GM21723 (cell line): ENCODE measurements around the gene B2M.

Source experiments
- ATAC-seq: cut with Tn5 transposase; IDR thresholded peaks from one replicate; pipeline ENCODE4 v1.9.1; 2021; ENCODE audit warnings: mild to moderate bottlenecking, moderate library complexity; ENCODE audit not compliant: unreplicated experiment

B2M gene

DNA sequence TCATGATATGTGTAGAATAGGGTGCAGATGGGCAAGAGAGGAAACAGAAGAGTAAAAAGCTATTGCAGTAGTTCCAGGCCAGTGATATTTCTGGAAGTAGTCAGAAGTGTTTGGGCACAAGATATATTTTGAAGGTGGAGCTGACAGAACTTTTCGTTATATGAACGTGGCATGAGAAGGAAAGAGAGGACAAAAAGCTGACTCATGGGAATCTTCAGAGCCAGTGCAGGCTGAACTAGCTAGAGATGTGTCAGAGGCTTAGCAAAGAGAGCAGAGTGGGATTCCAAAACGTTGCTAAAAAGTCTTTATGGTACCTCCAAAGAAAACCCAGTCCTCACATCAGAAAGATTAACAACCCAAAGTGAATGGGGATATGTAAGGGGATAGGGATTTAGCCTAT lies 53.7 kb downstream of the B2M start:
- no peak for ATAC-seq
